ENCODE data around the gene SLC27A5.

DNA sequence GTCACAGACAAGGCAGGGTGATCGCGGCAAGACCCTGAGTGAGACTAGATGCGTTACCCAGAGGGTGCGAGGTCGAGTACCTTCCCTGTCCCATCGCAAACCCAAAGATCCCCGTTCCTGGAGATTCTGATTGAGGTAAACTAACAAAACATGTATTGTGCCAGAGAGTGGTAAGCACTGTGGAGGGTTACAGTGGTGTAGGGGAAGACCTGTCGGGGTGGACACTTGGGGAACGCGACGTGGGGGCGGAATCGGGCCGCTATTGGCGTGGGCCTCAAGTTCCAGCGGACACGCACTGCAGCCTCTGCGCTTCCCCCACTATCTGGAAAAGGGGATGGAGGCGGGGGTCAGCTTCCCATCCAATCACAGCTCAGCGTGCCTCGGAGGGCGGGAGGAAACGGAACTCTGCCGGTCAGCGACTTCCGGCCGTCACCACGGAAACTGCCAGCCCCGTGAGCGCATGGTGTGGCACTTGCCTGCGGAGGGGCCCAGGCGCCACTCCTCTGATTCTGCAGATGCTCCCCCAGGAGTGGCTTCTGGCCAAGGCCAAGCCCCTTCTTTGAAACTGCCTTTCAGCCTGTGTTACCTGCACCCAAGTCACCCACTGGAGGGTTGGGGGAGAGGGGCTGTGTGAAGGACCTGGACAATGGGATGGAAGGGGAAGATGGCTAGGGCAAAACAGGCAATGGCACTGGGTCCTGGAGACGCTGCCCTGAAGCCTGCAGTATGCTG is 47.6 kb upstream of the SLC27A5 start:
- no peak for TF ChIP-seq RNF2 (IDR thresholded peaks at IDR 0.05; ENCODE audit: borderline replicate concordance, low read depth)
- TF ChIP-seq, protein P1, sequence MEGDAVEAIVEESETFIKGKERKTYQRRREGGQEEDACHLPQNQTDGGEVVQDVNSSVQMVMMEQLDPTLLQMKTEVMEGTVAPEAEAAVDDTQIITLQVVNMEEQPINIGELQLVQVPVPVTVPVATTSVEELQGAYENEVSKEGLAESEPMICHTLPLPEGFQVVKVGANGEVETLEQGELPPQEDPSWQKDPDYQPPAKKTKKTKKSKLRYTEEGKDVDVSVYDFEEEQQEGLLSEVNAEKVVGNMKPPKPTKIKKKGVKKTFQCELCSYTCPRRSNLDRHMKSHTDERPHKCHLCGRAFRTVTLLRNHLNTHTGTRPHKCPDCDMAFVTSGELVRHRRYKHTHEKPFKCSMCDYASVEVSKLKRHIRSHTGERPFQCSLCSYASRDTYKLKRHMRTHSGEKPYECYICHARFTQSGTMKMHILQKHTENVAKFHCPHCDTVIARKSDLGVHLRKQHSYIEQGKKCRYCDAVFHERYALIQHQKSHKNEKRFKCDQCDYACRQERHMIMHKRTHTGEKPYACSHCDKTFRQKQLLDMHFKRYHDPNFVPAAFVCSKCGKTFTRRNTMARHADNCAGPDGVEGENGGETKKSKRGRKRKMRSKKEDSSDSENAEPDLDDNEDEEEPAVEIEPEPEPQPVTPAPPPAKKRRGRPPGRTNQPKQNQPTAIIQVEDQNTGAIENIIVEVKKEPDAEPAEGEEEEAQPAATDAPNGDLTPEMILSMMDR (IDR thresholded peaks at IDR 0.05) = no peak
- no peak for TF ChIP-seq EP300 (IDR thresholded peaks at IDR 0.05)
- peak; percentile 91 for TF ChIP-seq EHF (CRISPR knock-in tag; IDR thresholded peaks at IDR 0.05)
- no peak for TF ChIP-seq KDM5A (IDR thresholded peaks at IDR 0.05)
- no peak for TF ChIP-seq KDM1A (IDR thresholded peaks at IDR 0.05; ENCODE audit: low read depth)
- no peak for TF ChIP-seq CEBPB (IDR thresholded peaks at IDR 0.05)

All from A549 (cell line).